IPS-20b (cell line): Measurements from ENCODE around the gene RPH3AL.

Experiments used
- H3K27ac ChIP-seq: one replicate; pipeline ENCODE4 v1.5.1; 2013; ENCODE audit warnings: low read length
- H3K27me3 ChIP-seq: 2 replicates; pipeline ENCODE4 v1.6.1; 2013; ENCODE audit warnings: mild to moderate bottlenecking, low read length, inconsistent platforms; ENCODE audit not compliant: insufficient read depth
- H3K36me3 ChIP-seq: 2 replicates; pipeline ENCODE4 v1.6.1; 2013; ENCODE audit warnings: low read depth, mild to moderate bottlenecking, inconsistent platforms, low read length, moderate library complexity; ENCODE audit not compliant: insufficient read depth
- H3K4me1 ChIP-seq: 2 replicates; pipeline ENCODE4 v1.6.1; 2013; ENCODE audit warnings: mild to moderate bottlenecking, control low read depth, inconsistent platforms, low read length, moderate library complexity; ENCODE audit not compliant: insufficient read depth
- H3K4me3 ChIP-seq: 2 replicates; pipeline ENCODE4 v1.5.1; 2013; ENCODE audit warnings: mild to moderate bottlenecking, low read length, inconsistent platforms
- H3K9ac ChIP-seq: 2 replicates; pipeline ENCODE4 v1.6.1; 2013; ENCODE audit warnings: low read depth, mild to moderate bottlenecking, inconsistent platforms, low read length, moderate library complexity
- H3K9me3 ChIP-seq: 2 replicates; pipeline ENCODE4 v1.6.1; 2013; ENCODE audit warnings: mild to moderate bottlenecking, low read depth, low read length, inconsistent platforms; ENCODE audit not compliant: insufficient read depth

RPH3AL gene

GRCh38 chr17:330993-331701, 21.5 kb downstream of the RPH3AL start:
- Histone ChIP-seq H3K4me3 (no peak overlapping the region), H3K27ac (no peak overlapping the region), H3K27me3 (peaks cover 8% of the 10 kb centered on the region; the same call in 1 of the 2 replicates), H3K9ac (no peak overlapping the region), H3K36me3 (no peaks in the 10 kb centered on the region), H3K9me3 (no peaks in the 10 kb centered on the region), H3K4me1 (peaks cover 7% of the 10 kb centered on the region; the same call in 1 of the 2 replicates)

- no peak overlapping the region for H3K27ac ChIP-seq
- no peak overlapping the region for H3K9ac ChIP-seq
- H3K27me3 ChIP-seq = peaks cover 3% of the 10 kb centered on the region; the same call in 1 of the 2 replicates
Measured at GRCh38 chr17:329784-330420, 22.7 kb downstream of the RPH3AL start.

GRCh38 chr17:327971-328370, 24.6 kb downstream of the RPH3AL start:
- H3K27ac ChIP-seq = no peak overlapping the region
- no peaks in the 10 kb centered on the region for H3K27me3 ChIP-seq
- H3K9ac ChIP-seq = no peak overlapping the region
- H3K36me3 ChIP-seq = no peaks in the 10 kb centered on the region
- H3K4me3 ChIP-seq = no peak overlapping the region
- no peaks in the 10 kb centered on the region for H3K9me3 ChIP-seq
- no peaks in the 10 kb centered on the region; the same call in 1 of the 2 replicates for H3K4me1 ChIP-seq

More at GRCh38 chr17:329784-330420, 22.7 kb downstream of the RPH3AL start:
- Histone ChIP-seq H3K4me1 (no peaks in the 10 kb centered on the region), H3K36me3 (no peaks in the 10 kb centered on the region), H3K9me3 (no peaks in the 10 kb centered on the region), H3K4me3 (no peak overlapping the region)

GRCh38 chr17:327296-327695, 25.3 kb downstream of the RPH3AL start:
- Histone ChIP-seq H3K9ac (no peak overlapping the region), H3K36me3 (no peaks in the 10 kb centered on the region), H3K27me3 (peaks cover 2% of the 10 kb centered on the region; the same call in 1 of the 2 replicates), H3K9me3 (no peaks in the 10 kb centered on the region), H3K4me3 (no peak overlapping the region), H3K27ac (no peak overlapping the region), H3K4me1 (peaks cover 3% of the 10 kb centered on the region; the same call in 1 of the 2 replicates)

- Histone ChIP-seq H3K9me3 (no peaks in the 10 kb centered on the region), H3K4me3 (no peak overlapping the region), H3K9ac (no peak overlapping the region), H3K27ac (no peak overlapping the region), H3K4me1 (peaks cover 3% of the 10 kb centered on the region; the same call in 1 of the 2 replicates), H3K27me3 (peaks cover 14% of the 10 kb centered on the region), H3K36me3 (no peaks in the 10 kb centered on the region)
Measured at GRCh38 chr17:326010-326621, 26.5 kb downstream of the RPH3AL start.

- H3K27ac ChIP-seq = no peak overlapping the region
- no peaks in the 10 kb centered on the region for H3K9me3 ChIP-seq
- H3K4me3 ChIP-seq = no peak overlapping the region
- no peaks in the 10 kb centered on the region for H3K36me3 ChIP-seq
- H3K9ac ChIP-seq = no peak overlapping the region
- peaks cover 8% of the 10 kb centered on the region; the same call in 1 of the 2 replicates for H3K4me1 ChIP-seq
- H3K27me3 ChIP-seq = peaks cover 19% of the 10 kb centered on the region
Measured at GRCh38 chr17:325270-326009, 27.2 kb downstream of the RPH3AL start.

GRCh38 chr17:323721-324571, 28.7 kb downstream of the RPH3AL start:
- H3K27me3 ChIP-seq = peaks cover 19% of the 10 kb centered on the region
- no peak overlapping the region for H3K4me3 ChIP-seq
- H3K4me1 ChIP-seq = peaks cover 9% of the 10 kb centered on the region; the same call in 1 of the 2 replicates
- no peaks in the 10 kb centered on the region for H3K36me3 ChIP-seq
- no peak overlapping the region for H3K27ac ChIP-seq
- no peaks in the 10 kb centered on the region for H3K9me3 ChIP-seq
- no peak overlapping the region for H3K9ac ChIP-seq

GRCh38 chr17:323181-323580, 29.4 kb downstream of the RPH3AL start:
- Histone ChIP-seq H3K27me3 (peaks cover 19% of the 10 kb centered on the region), H3K4me1 (peaks cover 9% of the 10 kb centered on the region; the same call in 1 of the 2 replicates), H3K9me3 (no peaks in the 10 kb centered on the region), H3K4me3 (no peak overlapping the region), H3K9ac (no peak overlapping the region), H3K27ac (no peak overlapping the region), H3K36me3 (no peaks in the 10 kb centered on the region)

- Histone ChIP-seq H3K4me1 (peaks cover 9% of the 10 kb centered on the region; the same call in 1 of the 2 replicates), H3K27me3 (peaks cover 19% of the 10 kb centered on the region), H3K4me3 (no peak overlapping the region), H3K36me3 (no peaks in the 10 kb centered on the region), H3K9me3 (no peaks in the 10 kb centered on the region), H3K9ac (no peak overlapping the region), H3K27ac (no peak overlapping the region)
Measured at GRCh38 chr17:322006-322780, 30.4 kb downstream of the RPH3AL start.

- Histone ChIP-seq H3K9ac (no peak overlapping the region), H3K4me1 (peaks cover 9% of the 10 kb centered on the region; the same call in 1 of the 2 replicates)
Measured at GRCh38 chr17:321386-321941, 31.1 kb downstream of the RPH3AL start.

More at GRCh38 chr17:321386-321941, 31.1 kb downstream of the RPH3AL start:
- Histone ChIP-seq H3K27ac (no peak overlapping the region), H3K9me3 (no peaks in the 10 kb centered on the region), H3K4me3 (no peak overlapping the region), H3K27me3 (peaks cover 19% of the 10 kb centered on the region), H3K36me3 (no peaks in the 10 kb centered on the region)
